Transverse colon (tissue), 4 donors: Measurements from ENCODE around the gene TLE3. TPM values are rescaled to one million over a fixed set of nuclear protein-coding genes. Genes with fewer than 3 reads are reported as not detected.

Experiments
- DNase-seq: peaks from one replicate; pipeline ENCODE4 v3.0.0-alpha.2; 2019
- H3K27ac ChIP-seq, 4 donors: fragments of 200-600 bp; sonication (generic); 2 replicates each; pipeline ENCODE4 v1.5.1; 2016 to 2018; ENCODE audit warnings: inconsistent platforms in 4 of 4
- H3K27me3 ChIP-seq: fragments of 200-600 bp; sonication (generic); 2 replicates; pipeline ENCODE4 v1.5.1; 2017; ENCODE audit warnings: inconsistent platforms
- H3K36me3 ChIP-seq, 4 donors: fragments of 200-600 bp; sonication (generic); 2 replicates each; pipeline ENCODE4 v1.5.1; 2017 to 2019; ENCODE audit warnings: inconsistent platforms in 4 of 4
- H3K4me1 ChIP-seq, 4 donors: fragments of 200-600 bp; sonication (generic); 2 replicates each; pipeline ENCODE4 v1.5.1; 2017 to 2020; ENCODE audit warnings: inconsistent platforms in 4 of 4
- H3K4me3 ChIP-seq, 4 donors: fragments of 200-600 bp; sonication (generic); 1 replicate in 1 of 4; 2 replicates in 3 of 4; pipeline versions ENCODE4 v1.5.1 to v1.6.1; 2017 to 2019; ENCODE audit warnings: inconsistent platforms in 4 of 4
- H3K9me3 ChIP-seq, 2 donors: fragments of 200-600 bp; sonication (generic); 2 replicates each; pipeline ENCODE4 v1.5.1; 2017 to 2019; ENCODE audit warnings: inconsistent platforms in 2 of 2
- EP300 ChIP-seq: sonication (generic); formaldehyde crosslinking; IDR thresholded peaks from one replicate; pipeline ENCODE4 v1.6.1; 2017; ENCODE audit warnings: antibody characterized with exemption, low read depth
- POLR2A ChIP-seq: fragments of 450-650 bp; IDR thresholded peaks from one replicate; pipeline ENCODE4 v1.6.1; 2016; ENCODE audit warnings: antibody characterized with exemption, mild to moderate bottlenecking, moderate library complexity
- POLR2AphosphoS5 ChIP-seq, 3 donors: sonication (generic); formaldehyde crosslinking; IDR thresholded peaks; one replicate each; pipeline ENCODE4 v1.6.1; 2016; ENCODE audit warnings: antibody characterized with exemption in 3 of 3
- WGBS, 2 donors: methylation state at CpG; one replicate each; pipeline ENCODE4 v1.1.5; 2018; ENCODE audit warnings: low coverage in 1 of 2; 5-methylcytosine and 5-hydroxymethylcytosine counted together
- in situ Hi-C, 4 donors: fragments of 200-750 bp; cut with MboI; loops; one replicate each; pipeline versions ENCODE4 v1.15.0 to v1.15.1; 2017; ENCODE audit warnings: low sequenced_read_pairs in 3 of 4, low pct_ligation_motif_present in 1 of 4, low pct_unique_long_range_greater_than_20kb in 1 of 4
- intact Hi-C: fragments of 100-400 bp; cut with DNase I; formaldehyde crosslinking; loops from one replicate; pipeline ENCODE4 v1.15.1; 2023; ENCODE audit warnings: low total_unique reads
- total RNA-seq, 4 donors: library from RNA; depleted of rRNA; stranded (reverse); fragments of >200 nt; gene quantifications; one replicate each; pipeline ENCODE4 v1.1.0, GENCODE V29; 2016
- TF ChIP-seq, protein P1 (sequence below), 5 experiments: fragments of 200-600 bp in 3 of 5; fragments of 450-650 bp in 2 of 5; sonication (generic) in 3 of 5; IDR thresholded peaks; 1 replicate in 2 of 5; 2 replicates in 3 of 5; pipeline ENCODE4 v1.5.1; 2016 to 2017; ENCODE audit warnings: antibody characterized with exemption in 5 of 5, inconsistent platforms in 3 of 5, mild to moderate bottlenecking in 2 of 5, moderate library complexity in 1 of 5

TLE3 gene
- total RNA-seq, 4 donors from 2014 or later: 49.8 to 223 (median 114) TPM

GRCh38 chr15:70088455-70088854 lies 9.3 kb downstream of the TLE3 start:
- TF ChIP-seq, protein P1, sequence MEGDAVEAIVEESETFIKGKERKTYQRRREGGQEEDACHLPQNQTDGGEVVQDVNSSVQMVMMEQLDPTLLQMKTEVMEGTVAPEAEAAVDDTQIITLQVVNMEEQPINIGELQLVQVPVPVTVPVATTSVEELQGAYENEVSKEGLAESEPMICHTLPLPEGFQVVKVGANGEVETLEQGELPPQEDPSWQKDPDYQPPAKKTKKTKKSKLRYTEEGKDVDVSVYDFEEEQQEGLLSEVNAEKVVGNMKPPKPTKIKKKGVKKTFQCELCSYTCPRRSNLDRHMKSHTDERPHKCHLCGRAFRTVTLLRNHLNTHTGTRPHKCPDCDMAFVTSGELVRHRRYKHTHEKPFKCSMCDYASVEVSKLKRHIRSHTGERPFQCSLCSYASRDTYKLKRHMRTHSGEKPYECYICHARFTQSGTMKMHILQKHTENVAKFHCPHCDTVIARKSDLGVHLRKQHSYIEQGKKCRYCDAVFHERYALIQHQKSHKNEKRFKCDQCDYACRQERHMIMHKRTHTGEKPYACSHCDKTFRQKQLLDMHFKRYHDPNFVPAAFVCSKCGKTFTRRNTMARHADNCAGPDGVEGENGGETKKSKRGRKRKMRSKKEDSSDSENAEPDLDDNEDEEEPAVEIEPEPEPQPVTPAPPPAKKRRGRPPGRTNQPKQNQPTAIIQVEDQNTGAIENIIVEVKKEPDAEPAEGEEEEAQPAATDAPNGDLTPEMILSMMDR (IDR thresholded peaks at IDR 0.05): no peak
- TF ChIP-seq POLR2A (no peak), EP300 (no peak), POLR2AphosphoS5 (IDR thresholded peaks at IDR 0.05) (no peak)
- 59 to 70% methylated on average over 1 to 3 of the region's 3 CpGs for WGBS, 2 donors
- intact Hi-C loops: no loop called here
- no peaks in the 10 kb centered on the region for H3K36me3 ChIP-seq
- no peak for DNase-seq
- peak overlapping the region; percentile 15 to 97 (median 96) for H3K27ac ChIP-seq
- in situ Hi-C loops: no loop called here
- H3K4me3 ChIP-seq: no peak overlapping the region
- no peaks in the 10 kb centered on the region for H3K27me3 ChIP-seq
- no peaks in the 10 kb centered on the region for H3K9me3 ChIP-seq
- peaks cover 55 to 63% (median 57%) of the 10 kb centered on the region in 4 donors for H3K4me1 ChIP-seq

DNA sequence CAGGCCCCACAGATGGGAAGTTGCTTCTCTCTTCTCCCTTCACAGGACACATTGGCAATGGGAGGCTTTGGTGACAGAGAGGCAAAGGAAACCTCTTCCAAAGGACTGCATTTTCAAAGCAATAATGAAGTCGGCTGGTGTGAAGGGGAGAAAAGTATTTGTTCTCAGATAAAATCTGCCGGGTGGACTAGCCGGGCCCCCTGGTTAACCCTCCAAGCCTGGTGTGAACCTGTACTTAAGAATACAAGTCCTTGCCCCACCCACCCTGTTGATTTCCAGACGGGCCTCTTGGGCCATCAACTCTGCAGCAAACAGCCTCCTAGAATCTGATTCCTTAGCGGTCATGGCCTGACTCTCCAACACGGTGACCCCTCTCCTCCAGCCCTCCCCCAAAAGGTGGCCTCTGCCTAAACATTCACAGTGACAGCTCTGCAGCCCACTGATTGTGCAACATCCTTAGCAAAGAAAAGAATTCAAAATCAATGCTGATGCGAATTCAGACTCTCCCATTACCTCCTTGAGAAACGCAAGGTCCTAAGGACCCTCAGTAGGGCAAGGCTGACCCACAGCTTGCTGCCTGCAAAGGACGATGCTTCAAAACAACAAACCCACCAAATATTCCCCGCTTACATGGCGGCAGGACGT lies 9.9 kb downstream of the TLE3 start:
- Histone ChIP-seq H3K36me3 (peaks cover 0 to 2% (median 0%) of the 10 kb centered on the region in 4 donors), H3K27me3 (no peaks in the 10 kb centered on the region), H3K9me3 (no peaks in the 10 kb centered on the region), H3K4me3 (no peak overlapping the region), H3K27ac (peak overlapping the region in 2 of 4 donors; percentile 97), H3K4me1 (peaks cover 48 to 61% (median 51%) of the 10 kb centered on the region in 4 donors)
- TF ChIP-seq, protein P1 (IDR thresholded peaks at IDR 0.05): no peak
- TF ChIP-seq POLR2AphosphoS5 (IDR thresholded peaks at IDR 0.05) (no peak), POLR2A (no peak), EP300 (no peak)
- intact Hi-C loops (no loop called here), in situ Hi-C loops (no loop called here)
- WGBS, 2 donors: 79 to 93% methylated on average over 9 to 12 of the region's 12 CpGs
- no peak for DNase-seq

DNA sequence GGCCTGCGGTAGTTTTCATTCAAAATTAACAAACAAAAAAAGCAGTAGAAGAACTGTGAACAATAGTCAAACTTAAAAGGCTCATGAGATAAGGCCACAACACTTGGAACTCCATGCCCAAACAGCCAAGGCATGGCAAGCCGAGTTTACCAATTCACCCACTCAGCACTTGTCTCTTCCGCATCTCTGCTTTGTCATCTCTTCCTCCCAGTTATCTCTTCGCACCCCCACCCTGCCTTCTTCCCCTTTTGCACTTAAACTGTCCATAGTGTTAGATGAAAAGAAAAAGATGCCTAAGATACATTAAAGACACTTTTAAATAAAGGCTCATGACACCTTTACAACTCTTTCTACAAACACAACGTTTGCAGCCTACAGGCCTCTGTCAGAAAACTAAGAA lies 11.1 kb downstream of the TLE3 start:
- WGBS, 2 donors: 68 to 69% methylated on average over 4 to 5 of the region's 5 CpGs
- H3K27ac ChIP-seq: no peak overlapping the region
- intact Hi-C loops: no loop called here
- DNase-seq: no peak
- no peak overlapping the region for H3K4me3 ChIP-seq
- peaks cover 0 to 10% (median 4%) of the 10 kb centered on the region in 4 donors for H3K36me3 ChIP-seq
- H3K9me3 ChIP-seq: no peaks in the 10 kb centered on the region
- TF ChIP-seq POLR2AphosphoS5 (IDR thresholded peaks at IDR 0.05) (no peak), POLR2A (no peak), EP300 (no peak)
- TF ChIP-seq, protein P1 (IDR thresholded peaks at IDR 0.05): no peak
- H3K27me3 ChIP-seq: no peaks in the 10 kb centered on the region
- in situ Hi-C loops: no loop called here
- H3K4me1 ChIP-seq: peaks cover 36 to 50% (median 40%) of the 10 kb centered on the region in 4 donors

DNA sequence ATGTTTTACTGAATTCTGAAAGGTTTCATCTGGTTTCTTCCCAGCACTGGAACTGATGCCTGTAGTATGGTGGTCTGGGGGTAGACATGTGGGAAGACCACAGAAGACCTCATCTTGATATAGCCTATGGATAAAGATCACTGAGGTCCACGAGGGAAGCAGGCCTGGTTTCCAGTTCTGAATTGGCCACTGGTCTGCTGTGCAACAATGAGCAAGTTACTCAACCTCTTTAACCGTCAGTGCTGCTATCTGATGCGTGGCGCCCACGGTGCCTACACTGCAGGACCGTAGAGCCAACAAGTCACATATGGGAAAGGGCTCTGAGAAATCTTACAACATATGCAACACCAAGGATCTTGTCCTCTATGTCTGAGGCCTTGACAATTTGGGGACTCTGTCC lies 13.3 kb downstream of the TLE3 start:
- Histone ChIP-seq H3K9me3 (no peaks in the 10 kb centered on the region), H3K4me1 (peaks cover 22 to 37% (median 26%) of the 10 kb centered on the region in 4 donors), H3K36me3 (peaks cover 0 to 17% (median 7%) of the 10 kb centered on the region in 4 donors), H3K4me3 (no peak overlapping the region), H3K27me3 (no peaks in the 10 kb centered on the region), H3K27ac (no peak overlapping the region)
- in situ Hi-C loops: no loop called here
- no peak for TF ChIP-seq POLR2AphosphoS5 (IDR thresholded peaks at IDR 0.05)
- TF ChIP-seq POLR2A: no peak
- no peak for TF ChIP-seq EP300
- TF ChIP-seq, protein P1 (IDR thresholded peaks at IDR 0.05): no peak
- intact Hi-C loops: no loop called here
- 78% methylated on average over 6 of the region's 6 CpGs; no CpG with 5 or more reads in 1 of the 2 donors for WGBS, 2 donors
- no peak for DNase-seq
